ENCODE measurements around the gene ZMIZ1.
"Not testable (repeated sequence)": the region's sequence is repeated elsewhere in the genome, so short reads cannot be mapped to it uniquely, and the experiment has no call there.

Gene ZMIZ1

GRCh38 chr10:79031723-79032122 lies 37.0 kb upstream of the ZMIZ1 start:
- DNase-seq (ENCODE audit: low spot score) = no peak

- no peak for DNase-seq (ENCODE audit: low spot score)
These were observed 34.4 kb upstream of the ZMIZ1 start for GRCh38 chr10:79034271-79034876.

- DNase-seq (ENCODE audit: low spot score) = not testable (repeated sequence)
These were observed 32.4 kb upstream of the ZMIZ1 start for GRCh38 chr10:79036416-79036815.

- DNase-seq (ENCODE audit: low spot score) = no peak
These were observed 30.5 kb upstream of the ZMIZ1 start for GRCh38 chr10:79038104-79038840.

GRCh38 chr10:79038841-79039201 lies 29.9 kb upstream of the ZMIZ1 start:
- no peak for DNase-seq (ENCODE audit: low spot score)

GRCh38 chr10:79042639-79043411 lies 25.9 kb upstream of the ZMIZ1 start:
- no peak for DNase-seq (ENCODE audit: low spot score)

GRCh38 chr10:79044036-79044632 lies 24.6 kb upstream of the ZMIZ1 start:
- no peak for DNase-seq (ENCODE audit: low spot score)

GRCh38 chr10:79044846-79045245 lies 23.9 kb upstream of the ZMIZ1 start:
- no peak for DNase-seq (ENCODE audit: low spot score)

GRCh38 chr10:79045566-79046175 lies 23.1 kb upstream of the ZMIZ1 start:
- no peak for DNase-seq (ENCODE audit: low spot score)

GRCh38 chr10:79046326-79046725 lies 22.4 kb upstream of the ZMIZ1 start:
- no peak for DNase-seq (ENCODE audit: low spot score)

- DNase-seq (ENCODE audit: low spot score) = no peak
These were observed 21.8 kb upstream of the ZMIZ1 start for GRCh38 chr10:79046741-79047583.

- DNase-seq (ENCODE audit: low spot score) = no peak
These were observed 21.2 kb upstream of the ZMIZ1 start for GRCh38 chr10:79047584-79047874.

GRCh38 chr10:79047875-79048638 lies 20.7 kb upstream of the ZMIZ1 start:
- no peak for DNase-seq (ENCODE audit: low spot score)

- no peak for DNase-seq (ENCODE audit: low spot score)
These were observed 19.9 kb upstream of the ZMIZ1 start for GRCh38 chr10:79048639-79049550.

- no peak for DNase-seq (ENCODE audit: low spot score)
These were observed 18.6 kb upstream of the ZMIZ1 start for GRCh38 chr10:79049931-79050895.

GRCh38 chr10:79050896-79051555 lies 17.7 kb upstream of the ZMIZ1 start:
- DNase-seq (ENCODE audit: low spot score) = peak; percentile 73

- no peak for DNase-seq (ENCODE audit: low spot score)
These were observed 17.0 kb upstream of the ZMIZ1 start for GRCh38 chr10:79051766-79052165.
